NT2/D1 (cell line): ENCODE results near the gene DUS1L.

Experiments used
- SUZ12 ChIP-seq: IDR thresholded peaks from 2 replicates; pipeline ENCODE4 v1.6.1; 2011; ENCODE audit not compliant: insufficient read length, insufficient read depth; ENCODE audit errors: extremely low read depth
- YY1 ChIP-seq: IDR thresholded peaks from 2 replicates; pipeline ENCODE4 v1.6.1; 2011; ENCODE audit not compliant: insufficient read length, insufficient read depth

DNA sequence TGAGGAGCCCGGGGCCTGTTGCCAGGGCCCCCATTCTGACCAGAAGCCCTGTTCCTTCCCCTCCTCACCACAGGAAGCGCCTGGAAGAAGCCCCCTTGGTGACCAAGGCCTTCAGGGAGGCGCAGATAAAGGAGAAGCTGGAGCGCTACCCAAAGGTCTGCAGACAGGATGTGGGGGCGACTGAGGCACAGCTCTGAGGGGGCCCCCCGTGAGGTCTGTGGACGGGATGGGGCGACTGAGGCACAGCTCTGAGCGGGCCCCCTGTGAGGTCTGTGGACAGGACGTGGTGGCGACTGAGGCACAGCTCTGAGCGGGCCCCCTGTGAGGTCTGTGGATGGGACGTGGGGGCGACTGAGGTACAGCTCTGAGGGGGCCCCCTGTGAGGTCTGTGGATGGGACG is 56.2 kb downstream of the DUS1L start:
- TF ChIP-seq SUZ12 (no peak), YY1 (no peak)
